B cell (primary cell): ENCODE data around the gene TIMM8B. TPM values are rescaled to one million over a fixed set of nuclear protein-coding genes. Genes with fewer than 3 reads are reported as not detected.

Experiments used
- ATAC-seq: fragments of 200-7000 bp; cut with Tn5 transposase; one replicate; pipeline ENCODE4 v1.10.0; 2021; ENCODE audit warnings: low read depth, mild to moderate bottlenecking, moderate number of reproducible peaks, moderate library complexity
- CTCF ChIA-PET: fragments of 350-600 bp; sonication (Branson Sonifier 250); formaldehyde crosslinking; loops from one replicate; lab custom pipeline; 2021; ENCODE audit warnings: antibody characterized with exemption, inconsistent platforms; lab: Charles Lee
- POLR2A ChIA-PET: fragments of 350-600 bp; sonication (Branson Sonifier 250); formaldehyde crosslinking; loops from one replicate; lab custom pipeline; 2021; ENCODE audit warnings: antibody characterized with exemption; lab: Charles Lee
- DNase-seq: peaks from one replicate; pipeline ENCODE4 v3.0.0; 2013
- H2AFZ ChIP-seq: 2 replicates; pipeline ENCODE4 v1.6.1; 2012; ENCODE audit warnings: mild to moderate bottlenecking, low read depth, low read length; ENCODE audit not compliant: insufficient read depth, poor library complexity, severe bottlenecking
- H3K27ac ChIP-seq, 2 donors: 1 replicate in 1 of 2; 2 replicates in 1 of 2; pipeline ENCODE4 v1.5.1; 2012 to 2013; ENCODE audit warnings: low read length in 2 of 2, mild to moderate bottlenecking in 2 of 2, moderate library complexity in 1 of 2
- H3K27me3 ChIP-seq, 4 experiments: fragments of 200-600 bp in 1 of 4; sonication (generic) in 1 of 4; replicated peaks in 1 of 4; 1 replicate in 2 of 4; 2 replicates in 2 of 4; pipeline versions ENCODE4 v1.6.1 to v1.7.0; 2013 to 2016; ENCODE audit warnings: low read length in 3 of 4, mild to moderate bottlenecking in 2 of 4, mixed read lengths in 1 of 4, moderate library complexity in 1 of 4; ENCODE audit not compliant: insufficient read depth in 4 of 4, control insufficient read depth in 3 of 4; ENCODE audit errors: control extremely low read depth in 1 of 4
- H3K36me3 ChIP-seq, 2 experiments: replicated peaks in 1 of 2; 1 replicate in 1 of 2; 2 replicates in 1 of 2; pipeline versions ENCODE4 v1.6.1 to v1.7.1; 2013; ENCODE audit warnings: low read length in 1 of 2; ENCODE audit not compliant: insufficient read depth in 2 of 2, control insufficient read depth in 1 of 2; ENCODE audit errors: control extremely low read depth in 1 of 2, extremely low read depth in 1 of 2
- H3K4me1 ChIP-seq, 2 donors: fragments of 200-600 bp in 1 of 2; sonication (generic) in 1 of 2; 1 replicate in 1 of 2; 2 replicates in 1 of 2; pipeline versions ENCODE4 v1.5.1 to v1.6.1; 2013 to 2017; ENCODE audit warnings: low read length in 2 of 2; ENCODE audit not compliant: control insufficient read depth in 2 of 2, insufficient read depth in 2 of 2
- H3K4me2 ChIP-seq: replicated peaks from 2 replicates; pipeline ENCODE3; 2012; ENCODE audit warnings: mild to moderate bottlenecking, low read depth, low read length; ENCODE audit not compliant: poor library complexity, severe bottlenecking
- H3K4me3 ChIP-seq, 5 experiments: fragments of 200-600 bp in 1 of 5; sonication (generic) in 1 of 5; 1 replicate in 3 of 5; 2 replicates in 2 of 5; pipeline versions ENCODE4 v1.5.1 to v1.7.0; 2011 to 2016; ENCODE audit warnings: low read length in 4 of 5, mild to moderate bottlenecking in 4 of 5, low read depth in 2 of 5, control low read depth in 1 of 5, moderate library complexity in 1 of 5; ENCODE audit not compliant: insufficient read depth in 1 of 5; ENCODE audit errors: control extremely low read depth in 1 of 5, extremely low read depth in 1 of 5
- H3K79me2 ChIP-seq: fragments of 200-600 bp; sonication (generic); one replicate; pipeline ENCODE4 v1.6.0; 2016; ENCODE audit warnings: low read length; ENCODE audit not compliant: control insufficient read depth, insufficient read depth
- H3K9ac ChIP-seq: fragments of 200-600 bp; sonication (generic); 2 replicates; pipeline ENCODE4 v1.6.1; 2017; ENCODE audit warnings: mild to moderate bottlenecking, low read length, moderate library complexity
- H3K9me3 ChIP-seq, 3 donors: one replicate each; pipeline versions ENCODE4 v1.6.1 to v1.7.1; 2013; ENCODE audit warnings: low read length in 2 of 3; ENCODE audit not compliant: control insufficient read depth in 2 of 3, insufficient read depth in 1 of 3; ENCODE audit errors: control extremely low read depth in 1 of 3
- H4K20me1 ChIP-seq: 2 replicates; pipeline ENCODE4 v1.6.0; 2012; ENCODE audit warnings: mild to moderate bottlenecking, low read length; ENCODE audit not compliant: insufficient read depth, control insufficient read depth, poor library complexity, severe bottlenecking
- H3K27ac Mint-ChIP-seq: one replicate; pipeline ENCODE4 v1.8.0; 2021; ENCODE audit warnings: mixed read lengths
- H3K27me3 Mint-ChIP-seq: one replicate; pipeline ENCODE4 v1.8.0; 2021; ENCODE audit warnings: mixed read lengths
- H3K4me1 Mint-ChIP-seq: one replicate; pipeline ENCODE4 v1.8.0; 2021; ENCODE audit warnings: mixed read lengths
- H3K4me3 Mint-ChIP-seq: one replicate; pipeline ENCODE4 v1.8.0; 2021; ENCODE audit warnings: mixed read lengths
- H3K9me3 Mint-ChIP-seq: one replicate; pipeline ENCODE4 v1.8.0; 2022; ENCODE audit warnings: mixed read lengths; ENCODE audit not compliant: insufficient read depth
- CTCF ChIP-seq: fragments of 200-600 bp; IDR thresholded peaks from one replicate; pipeline ENCODE4 v1.8.0; 2022; ENCODE audit warnings: antibody characterized with exemption, mild to moderate bottlenecking
- EZH2 ChIP-seq: IDR thresholded peaks from 2 replicates; pipeline ENCODE4 v1.6.1; 2012; ENCODE audit warnings: borderline replicate concordance, low read depth, mild to moderate bottlenecking, moderate library complexity, low read length; ENCODE audit not compliant: insufficient read depth, poor library complexity, severe bottlenecking
- WGBS: methylation state at CpG from one replicate; pipeline ENCODE4 v1.1.5; 2013; ENCODE audit warnings: missing lambda C conversion rate; ENCODE audit not compliant: insufficient coverage; 5-methylcytosine and 5-hydroxymethylcytosine counted together
- intact Hi-C: fragments of 100-400 bp; cut with micrococcal nuclease; formaldehyde crosslinking; loops from one replicate; pipeline ENCODE4 v1.10.0; 2022
- polyA plus RNA-seq: library from polyadenylated mRNA; depleted of rRNA; stranded (reverse); fragments of >200 nt; gene quantifications from 2 replicates; pipeline ENCODE4 v1.2.3, GENCODE V29; 2012
- total RNA-seq, 2 donors: library from RNA; stranded (reverse); fragments of 120-200 nt in 1 of 2; gene quantifications; 1 replicate in 1 of 2; 2 replicates in 1 of 2; pipeline versions ENCODE4 v1.2.3 to v1.2.4, GENCODE V29; 2013 to 2022

TIMM8B gene
- total and polyA plus RNA-seq, 2 donors (not counting 1 experiment from before 2014, with no cell fraction given) = 12.0 to 25.5 TPM

- ChIA-PET POLR2A (interaction anchor here (0.7 kb wide), 2 partner anchors 14 to 166 kb away, joined by 5 to 6 read pairs; no protein-coding TSS in a partner anchor), CTCF (interaction anchor here (0.7 to 4.6 kb wide), 34 partner anchors 8 to 749 kb away, joined by 3 to 55 read pairs (median 4); partner anchors contain the start of gene TIMM8B)
- TF ChIP-seq CTCF (peak; percentile 83), EZH2 (no peak)
- Mint-ChIP-seq H3K9me3 (no peaks in the 10 kb centered on the region), H3K27ac (no peak overlapping the region), H3K4me3 (no peak overlapping the region), H3K4me1 (no peaks in the 10 kb centered on the region), H3K27me3 (no peaks in the 10 kb centered on the region)
- H3K36me3 ChIP-seq = no peaks in the 10 kb centered on the region
- no peaks in the 10 kb centered on the region for H3K4me1 ChIP-seq
- H3K79me2 ChIP-seq = no peaks in the 10 kb centered on the region
- no peak overlapping the region for H3K27ac ChIP-seq
- DNase-seq (peak; percentile 53), ATAC-seq (peak; percentile 68)
- H3K27me3 ChIP-seq = no peaks in the 10 kb centered on the region
- no peak overlapping the region for H3K4me2 ChIP-seq
- H4K20me1 ChIP-seq = no peaks in the 10 kb centered on the region
- H2AFZ ChIP-seq = no peak overlapping the region
- WGBS = 96% methylated on average over 3 of the region's 6 CpGs
- H3K9me3 ChIP-seq = no peaks in the 10 kb centered on the region
- no peak overlapping the region for H3K9ac ChIP-seq
- intact Hi-C loops = loop anchor here (5.0 kb wide), 1 partner anchor 104 kb away; no protein-coding TSS in a partner anchor
- no peak overlapping the region for H3K4me3 ChIP-seq
These were observed 27.2 kb upstream of the TIMM8B start for GRCh38 chr11:112113539-112114457.

- H4K20me1 ChIP-seq = no peaks in the 10 kb centered on the region
- H3K9me3 ChIP-seq = no peaks in the 10 kb centered on the region
- H3K4me3 ChIP-seq = no peak overlapping the region
- H3K36me3 ChIP-seq = peaks cover 0 to 2% of the 10 kb centered on the region in 2 experiments
- ATAC-seq (no peak), DNase-seq (no peak)
- H3K27ac ChIP-seq = no peak overlapping the region
- H2AFZ ChIP-seq = no peak overlapping the region
- no peaks in the 10 kb centered on the region for H3K27me3 Mint-ChIP-seq
- ChIA-PET POLR2A (no interaction called here), CTCF (interaction anchor here (0.5 to 1.2 kb wide), 2 partner anchors 174 to 1691 kb away, joined by 3 to 4 read pairs; no protein-coding TSS in a partner anchor)
- H3K27ac Mint-ChIP-seq = no peak overlapping the region
- no peaks in the 10 kb centered on the region for H3K27me3 ChIP-seq
- H3K4me1 ChIP-seq = no peaks in the 10 kb centered on the region
- no peaks in the 10 kb centered on the region for H3K79me2 ChIP-seq
- no peak overlapping the region for H3K4me3 Mint-ChIP-seq
- no peak overlapping the region for H3K9ac ChIP-seq
- no peaks in the 10 kb centered on the region for H3K4me1 Mint-ChIP-seq
- H3K4me2 ChIP-seq = no peak overlapping the region
- intact Hi-C loops = no loop called here
- TF ChIP-seq CTCF (no peak), EZH2 (no peak)
- 90% methylated on average over 2 of the region's 8 CpGs for WGBS
- H3K9me3 Mint-ChIP-seq = no peaks in the 10 kb centered on the region
These were observed 19.5 kb upstream of the TIMM8B start for GRCh38 chr11:112106070-112106469.
